ENCODE data around the gene CREBRF.
A peak's percentile ranks its signal among the peaks of the same experiment; 100 is the strongest.
"Not testable (repeated sequence)": the region's sequence is repeated elsewhere in the genome, so short reads cannot be mapped to it uniquely, and the experiment has no call there.

CREBRF gene

DNA sequence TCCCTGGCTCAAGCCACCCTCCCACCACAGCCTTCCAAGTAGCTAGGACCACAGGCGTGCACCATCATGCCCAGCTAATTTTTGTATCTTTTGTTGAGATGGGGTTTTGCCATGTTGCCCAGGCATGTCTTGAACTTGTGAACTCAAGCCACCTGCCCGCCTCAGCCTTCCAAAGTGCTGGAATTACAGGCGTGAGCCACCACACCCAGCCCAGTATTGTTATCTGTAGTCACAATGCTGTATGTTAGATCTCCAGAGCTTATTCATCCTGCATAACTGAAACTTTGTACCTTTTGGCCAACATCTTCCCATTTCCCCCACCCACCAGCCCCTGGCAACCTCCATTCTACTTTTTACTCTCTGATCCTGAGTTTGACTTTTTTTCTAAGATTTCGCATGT, 37.5 kb downstream of the CREBRF start:
- DNase-seq, result no peak

GRCh38 chr5:173094012-173094661, 38.0 kb downstream of the CREBRF start:
- no peak for DNase-seq

- no peak for DNase-seq
Observed at GRCh38 chr5:173098787-173099186, 42.6 kb downstream of the CREBRF start.

- DNase-seq, result no peak
Observed at GRCh38 chr5:173099461-173099860, 43.3 kb downstream of the CREBRF start.

GRCh38 chr5:173101245-173101644, 45.1 kb downstream of the CREBRF start:
- DNase-seq, result no peak

DNA sequence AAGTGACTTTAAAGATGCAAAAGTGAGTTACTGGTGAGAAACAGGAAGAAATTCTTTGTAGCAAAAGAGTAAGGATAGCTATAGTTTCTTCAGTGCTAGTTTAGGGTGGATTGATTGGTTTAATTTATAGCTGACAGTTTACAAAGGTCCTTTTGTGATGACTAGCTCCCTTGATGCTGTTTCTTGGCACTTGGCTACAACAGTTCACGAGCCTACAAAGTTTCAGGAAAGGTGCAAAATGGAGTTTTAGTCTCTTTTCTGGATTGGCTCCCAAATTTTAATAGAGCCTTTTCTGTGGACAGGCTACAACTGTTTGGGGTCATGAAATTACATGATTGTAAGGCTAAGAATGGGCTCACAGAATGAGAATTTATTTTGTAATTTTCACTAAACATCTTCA, 47.3 kb downstream of the CREBRF start:
- DNase-seq, result no peak

- DNase-seq, result no peak
Observed at GRCh38 chr5:173108914-173109313, 52.8 kb downstream of the CREBRF start.

DNA sequence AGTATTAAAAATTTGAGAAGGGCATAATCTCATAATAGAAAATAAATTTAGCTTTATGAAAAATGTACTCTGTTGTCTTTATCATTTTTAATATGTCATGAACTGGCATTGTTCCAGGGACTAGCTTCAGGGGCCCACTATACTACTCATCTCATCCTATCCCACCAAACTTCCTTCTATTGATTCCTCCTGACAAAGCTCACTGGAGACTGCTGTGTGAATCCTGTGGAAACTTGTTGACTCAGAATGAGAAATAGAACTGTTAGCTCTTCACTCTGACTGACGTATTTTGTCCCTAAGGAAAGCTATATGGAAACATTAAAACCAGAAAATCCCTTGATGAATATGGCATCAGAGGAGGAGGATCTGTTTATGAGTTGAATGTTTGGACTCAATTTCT, 58.4 kb downstream of the CREBRF start:
- DNase-seq, result no peak

DNA sequence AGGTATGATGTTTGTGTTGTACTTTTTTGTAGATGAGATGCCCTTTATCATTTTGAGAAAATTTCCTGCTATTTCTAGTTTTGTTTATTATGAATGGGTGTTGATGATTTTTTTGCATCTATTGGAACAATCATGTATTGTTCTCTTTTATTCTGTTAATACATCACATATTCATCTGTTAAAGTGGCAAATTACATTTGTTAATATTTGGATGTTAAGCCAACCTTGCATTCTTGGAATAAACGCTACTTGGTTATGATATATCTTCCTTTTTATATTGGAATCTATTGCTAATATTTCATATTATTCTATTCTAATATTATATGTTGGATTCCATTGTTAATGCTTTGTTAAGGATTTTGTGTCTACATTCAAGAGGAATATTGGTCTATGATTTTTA, 63.6 kb downstream of the CREBRF start:
- no peak for DNase-seq

DNA sequence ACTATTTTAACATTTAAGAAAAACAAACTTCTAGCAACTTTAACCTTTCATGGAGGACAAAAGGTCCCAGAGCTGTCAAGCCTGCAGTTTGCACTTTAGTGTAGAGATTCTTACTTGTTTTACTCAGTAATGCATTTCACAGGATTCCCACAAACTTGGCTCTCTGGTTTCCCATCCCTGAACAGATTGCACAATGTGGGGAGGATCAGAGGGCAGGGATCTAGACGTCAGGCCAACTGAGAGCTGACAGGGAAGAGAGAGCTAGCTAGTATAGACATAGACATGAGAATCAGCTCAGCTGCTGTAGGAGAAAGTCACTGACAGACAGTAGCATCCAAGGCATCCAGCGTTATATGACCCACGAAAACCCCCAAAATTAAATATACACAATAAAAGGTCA, 67.3 kb downstream of the CREBRF start:
- no peak for DNase-seq

DNA sequence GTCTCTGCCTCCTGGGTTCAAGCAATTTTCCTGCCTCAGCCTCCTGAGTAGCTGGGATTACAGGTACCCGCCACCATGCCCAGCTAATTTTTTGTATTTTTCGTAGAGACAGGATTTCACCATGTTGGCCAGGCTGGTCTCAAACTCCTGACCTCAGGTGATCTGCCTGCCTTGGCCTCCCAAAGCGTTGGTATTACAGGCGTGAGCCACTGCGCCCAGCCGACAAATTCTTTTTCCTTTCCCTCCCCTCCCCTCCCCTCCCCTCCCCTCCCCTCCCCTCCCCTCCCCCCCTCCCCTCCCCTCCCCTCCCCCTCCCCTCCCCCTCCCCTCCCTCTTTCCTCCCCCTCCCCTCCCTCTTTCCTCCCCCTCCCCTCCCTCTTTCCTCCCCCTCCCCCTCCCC, 76.0 kb downstream of the CREBRF start:
- not testable (repeated sequence) for DNase-seq

DNA sequence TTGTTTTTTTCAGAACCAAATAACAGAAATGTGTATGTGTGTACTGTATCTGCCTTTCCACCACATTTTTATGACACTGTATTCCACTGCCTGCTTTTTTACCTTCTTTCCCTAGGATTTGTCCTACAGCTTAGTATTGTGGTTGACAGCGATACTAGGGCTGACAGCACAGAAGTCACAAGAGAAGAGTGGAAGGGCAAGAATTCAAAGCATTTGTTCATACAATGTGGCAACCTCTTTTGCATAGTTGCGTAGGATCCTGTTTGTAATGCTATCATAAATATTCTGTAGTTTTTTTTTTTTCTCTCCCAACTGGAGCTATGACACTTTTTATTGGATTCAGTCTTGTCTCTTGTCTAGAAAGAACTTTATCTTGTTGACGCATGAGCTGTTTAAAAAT, 82.6 kb downstream of the CREBRF start:
- no peak for DNase-seq

- no peak for DNase-seq
Observed at GRCh38 chr5:173139631-173140030, 83.5 kb downstream of the CREBRF start.

DNA sequence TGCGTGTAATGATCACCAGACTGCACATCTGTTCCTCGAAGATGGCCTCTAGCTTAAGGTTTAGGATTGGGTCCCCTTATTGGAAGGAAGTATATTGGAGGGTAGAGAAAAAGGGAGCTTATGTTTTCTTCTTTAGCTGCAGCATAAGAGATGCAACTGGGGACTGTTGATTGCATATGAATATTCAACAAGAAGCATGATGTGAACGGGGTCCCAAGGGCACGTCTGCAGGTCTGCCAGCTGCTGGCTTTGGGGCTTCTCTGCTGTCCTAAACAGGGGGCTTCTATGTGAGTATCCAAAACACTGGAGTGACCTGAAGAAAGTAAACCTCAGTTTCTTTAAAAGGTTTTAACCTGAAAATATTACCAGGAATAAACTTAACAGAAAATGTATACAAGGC, 84.6 kb downstream of the CREBRF start:
- no peak for DNase-seq

GRCh38 chr5:173143567-173143966, 87.4 kb downstream of the CREBRF start:
- DNase-seq, result no peak

- DNase-seq, result peak; percentile 79
Observed at GRCh38 chr5:173144200-173145176, 88.3 kb downstream of the CREBRF start, which contains the start of gene BNIP1. BNIP1 (plus strand) TSS chr5:173144531; CDS start chr5:173144546, 15 bp downstream.

DNA sequence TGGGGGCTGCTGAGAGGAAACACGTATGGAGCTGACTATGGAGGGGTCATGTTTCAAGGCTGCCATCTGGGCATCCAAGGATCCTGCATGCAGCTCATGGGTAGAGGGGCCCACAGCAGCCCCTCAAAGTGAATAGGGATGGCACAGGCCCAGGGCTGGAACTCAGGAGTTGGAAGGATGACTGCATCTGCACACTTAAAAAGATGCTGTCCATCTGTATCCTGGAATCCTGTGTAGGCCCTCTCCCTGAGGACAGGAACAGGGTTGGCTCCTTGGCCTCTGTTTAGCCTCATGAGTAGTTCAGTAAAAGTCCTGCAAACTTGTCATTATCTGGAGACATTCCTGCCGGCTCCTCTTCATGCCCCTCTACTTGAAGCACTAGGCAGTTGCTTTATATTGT, 92.2 kb downstream of the CREBRF start:
- DNase-seq, result no peak

DNA sequence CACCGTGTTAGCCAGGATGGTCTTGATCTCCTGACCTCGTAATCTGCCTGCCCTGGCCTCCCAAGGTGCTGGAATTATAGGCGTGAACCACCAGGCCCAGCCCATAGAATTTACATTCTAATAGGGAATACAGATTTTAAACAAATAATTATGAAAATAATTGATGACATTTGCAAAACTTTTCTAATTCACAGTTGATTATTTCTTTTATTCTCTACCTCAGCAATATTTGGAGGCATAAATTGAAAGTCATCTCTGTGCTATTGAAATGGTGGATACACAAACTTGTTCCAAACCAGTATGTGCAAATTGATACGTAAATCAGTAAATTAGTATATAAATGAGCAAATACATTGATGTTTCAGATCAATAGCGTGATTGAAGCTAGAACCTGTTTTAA, 96.4 kb downstream of the CREBRF start:
- DNase-seq, result no peak

DNA sequence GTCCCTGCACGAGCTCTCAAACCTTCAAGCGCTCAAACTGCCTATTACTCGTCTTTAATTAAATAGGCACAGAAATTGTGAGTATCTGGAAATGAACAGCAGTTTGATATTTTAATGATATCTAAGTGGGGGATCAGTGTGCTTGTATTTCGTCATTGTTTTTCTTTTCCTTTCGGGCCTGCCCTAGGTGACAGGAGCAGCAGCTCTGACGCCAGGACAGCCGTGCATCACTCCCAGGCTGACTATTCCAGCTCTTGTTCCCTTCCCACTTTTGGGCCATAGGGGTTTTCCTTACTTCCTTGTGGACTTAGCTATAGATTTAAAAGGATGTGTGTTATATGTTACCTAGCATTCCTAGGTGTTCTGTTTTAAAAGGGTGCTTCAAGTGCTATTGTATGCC, 97.7 kb downstream of the CREBRF start:
- no peak for DNase-seq

- not testable (repeated sequence) for DNase-seq
Observed at GRCh38 chr5:173154619-173155018, 98.5 kb downstream of the CREBRF start.

- DNase-seq, result no peak
Observed at GRCh38 chr5:173155912-173156311, 99.8 kb downstream of the CREBRF start.

GRCh38 chr5:173158366-173158765, 102.2 kb downstream of the CREBRF start:
- no peak for DNase-seq

- DNase-seq, result no peak
Observed at GRCh38 chr5:173159256-173159655, 103.1 kb downstream of the CREBRF start.

DNA sequence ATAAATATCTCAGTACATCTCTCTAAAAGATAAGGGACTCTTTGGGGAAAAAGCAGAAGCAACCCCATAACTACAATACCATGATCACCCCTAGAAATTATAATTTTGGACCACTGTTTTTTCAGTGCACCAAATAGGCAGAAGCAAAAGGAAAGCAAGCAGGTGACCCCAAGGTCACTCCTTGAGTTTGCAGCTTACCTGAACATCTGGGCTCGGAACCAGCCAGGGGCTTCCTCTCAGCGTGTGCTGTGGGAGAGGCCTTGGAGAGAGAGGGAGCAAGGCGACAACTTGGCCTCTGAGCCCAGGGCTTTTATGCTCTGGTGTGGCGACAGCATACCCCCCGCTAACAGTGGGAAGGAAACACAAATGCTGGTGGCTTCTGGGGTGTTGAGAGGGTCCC, 105.0 kb downstream of the CREBRF start:
- no peak for DNase-seq

Measured in NCI-H1092 (cell line).